HG03432 (cell line): ENCODE data around the gene BMP15.

Experiments
- ATAC-seq: cut with Tn5 transposase; IDR thresholded peaks from one replicate; pipeline ENCODE4 v1.9.1; 2021; ENCODE audit warnings: mild to moderate bottlenecking, moderate library complexity; ENCODE audit not compliant: unreplicated experiment

Gene BMP15

GRCh38 chrX:50910685-50911176, at the start of gene BMP15:
BMP15 (plus strand) TSS chrX:50910735; CDS start chrX:50910784, 49 bp downstream.
- no peak for ATAC-seq

GRCh38 chrX:50863471-50863870, 47.1 kb upstream of the BMP15 start:
- no peak for ATAC-seq

- ATAC-seq, result no peak
Observed at GRCh38 chrX:50865311-50865710, 45.2 kb upstream of the BMP15 start.

GRCh38 chrX:50871922-50872453, 38.5 kb upstream of the BMP15 start:
- no peak for ATAC-seq

GRCh38 chrX:50874876-50875275, 35.7 kb upstream of the BMP15 start:
- no peak for ATAC-seq

- ATAC-seq, result no peak
Observed at GRCh38 chrX:50876551-50876950, 34.0 kb upstream of the BMP15 start.

GRCh38 chrX:50877310-50877709, 33.2 kb upstream of the BMP15 start:
- ATAC-seq, result no peak

- ATAC-seq, result no peak
Observed at GRCh38 chrX:50881028-50881427, 29.5 kb upstream of the BMP15 start.

GRCh38 chrX:50888884-50889283, 21.7 kb upstream of the BMP15 start:
- ATAC-seq, result no peak

- no peak for ATAC-seq
Observed at GRCh38 chrX:50889582-50889981, 21.0 kb upstream of the BMP15 start.

GRCh38 chrX:50893047-50893446, 17.5 kb upstream of the BMP15 start:
- ATAC-seq, result no peak

GRCh38 chrX:50893466-50893865, 17.1 kb upstream of the BMP15 start:
- no peak for ATAC-seq

GRCh38 chrX:50905334-50905733, 5.2 kb upstream of the BMP15 start:
- ATAC-seq, result no peak

- no peak for ATAC-seq
Observed at GRCh38 chrX:50913520-50913919, 3.0 kb downstream of the BMP15 start.

GRCh38 chrX:50920132-50920531, 9.6 kb downstream of the BMP15 start:
- ATAC-seq, result no peak

GRCh38 chrX:50927127-50927526, 16.6 kb downstream of the BMP15 start:
- ATAC-seq, result no peak

GRCh38 chrX:50941638-50942037, 31.1 kb downstream of the BMP15 start:
- no peak for ATAC-seq

GRCh38 chrX:50942471-50942870, 31.9 kb downstream of the BMP15 start:
- no peak for ATAC-seq

GRCh38 chrX:50952406-50952805, 41.9 kb downstream of the BMP15 start:
- no peak for ATAC-seq

GRCh38 chrX:50953832-50954231, 43.3 kb downstream of the BMP15 start:
- ATAC-seq, result no peak

GRCh38 chrX:50962156-50962555, 51.6 kb downstream of the BMP15 start:
- no peak for ATAC-seq

GRCh38 chrX:50963842-50964241, 53.3 kb downstream of the BMP15 start:
- ATAC-seq, result no peak
